H1 (cell line): ENCODE measurements around the gene CSRP3. TPM values are rescaled to one million over a fixed set of nuclear protein-coding genes. Genes with fewer than 3 reads are reported as not detected.

ENCODE experiments used
- CTCF ChIA-PET: fragments of 300-600 bp; sonication (Branson Sonifier 250); formaldehyde crosslinking; loops from one replicate; lab custom pipeline; 2021; ENCODE audit not compliant: partially characterized antibody; lab: Charles Lee
- POLR2A ChIA-PET: fragments of 300-600 bp; sonication (Branson Sonifier 250); formaldehyde crosslinking; loops from one replicate; lab custom pipeline; 2021; ENCODE audit warnings: inconsistent platforms; ENCODE audit not compliant: partially characterized antibody; lab: Charles Lee
- DNase-seq, 2 experiments: peaks; one replicate each; pipeline versions ENCODE4 v3.0.0 to v3.0.0-alpha.2; 2010 to 2022; ENCODE audit warnings: low spot score in 2 of 2, low read depth in 1 of 2, mixed read lengths in 1 of 2
- FAIRE-seq: peaks from 2 replicates; lab custom pipeline; 2011; peaks lifted over from hg19 to GRCh38; lab: Jason Lieb, UNC
- H2AFZ ChIP-seq: 2 replicates; pipeline ENCODE4 v1.8.1; 2012; ENCODE audit warnings: low read length, inconsistent platforms
- H2AK5ac ChIP-seq: 2 replicates; pipeline ENCODE4 v1.6.1; 2013; ENCODE audit warnings: low read depth, low read length
- H2BK120ac ChIP-seq: replicated peaks from 2 replicates; pipeline ENCODE3; 2013; ENCODE audit warnings: low read depth, low read length, inconsistent platforms
- H2BK12ac ChIP-seq: 2 replicates; pipeline ENCODE4 v1.6.1; 2013; ENCODE audit warnings: low read depth, low read length
- H2BK15ac ChIP-seq: 2 replicates; pipeline ENCODE4 v1.6.1; 2013; ENCODE audit warnings: low read length
- H2BK20ac ChIP-seq: 2 replicates; pipeline ENCODE4 v1.6.1; 2013; ENCODE audit warnings: low read length
- H2BK5ac ChIP-seq: 2 replicates; pipeline ENCODE4 v1.6.1; 2013; ENCODE audit warnings: low read depth, low read length
- H3K14ac ChIP-seq: 2 replicates; pipeline ENCODE4 v1.6.1; 2013; ENCODE audit warnings: inconsistent platforms; ENCODE audit not compliant: insufficient read length
- H3K18ac ChIP-seq: 2 replicates; pipeline ENCODE4 v1.6.1; 2013; ENCODE audit warnings: low read length; ENCODE audit errors: extremely low read depth
- H3K23ac ChIP-seq: 2 replicates; pipeline ENCODE4 v1.6.1; 2013; ENCODE audit warnings: inconsistent platforms; ENCODE audit not compliant: insufficient read length
- H3K23me2 ChIP-seq: 2 replicates; pipeline ENCODE4 v1.6.1; 2013; ENCODE audit warnings: low read depth, low read length
- H3K27ac ChIP-seq: 2 replicates; pipeline ENCODE4 v1.6.1; 2011; ENCODE audit warnings: low read depth, low read length, inconsistent platforms
- H3K27me3 ChIP-seq, 4 experiments: replicated peaks in 1 of 4; 1 replicate in 1 of 4; 2 replicates in 3 of 4; pipeline versions ENCODE4 v1.6.1 to v1.8.1; 2011 to 2013; ENCODE audit warnings: low read length in 3 of 4, mild to moderate bottlenecking in 3 of 4, inconsistent platforms in 2 of 4, mixed read lengths in 2 of 4, moderate library complexity in 1 of 4; ENCODE audit not compliant: control insufficient read depth in 3 of 4, insufficient read depth in 3 of 4; ENCODE audit errors: extremely low read depth in 1 of 4
- H3K36me3 ChIP-seq, 4 experiments: 2 replicates each; pipeline versions ENCODE4 v1.6.1 to v1.8.1; 2011 to 2013; ENCODE audit warnings: mild to moderate bottlenecking in 4 of 4, low read length in 3 of 4, moderate library complexity in 2 of 4, control low read depth in 1 of 4, inconsistent platforms in 1 of 4; ENCODE audit not compliant: insufficient read depth in 4 of 4, control insufficient read depth in 2 of 4
- H3K4ac ChIP-seq: replicated peaks from 2 replicates; pipeline ENCODE3; 2013; ENCODE audit warnings: low read length, low read depth, mixed read lengths, inconsistent platforms; ENCODE audit not compliant: insufficient read length
- H3K4me1 ChIP-seq, 4 experiments: replicated peaks in 1 of 4; 1 replicate in 1 of 4; 2 replicates in 3 of 4; pipeline versions ENCODE4 v1.6.1 to v1.8.1; 2011 to 2013; ENCODE audit warnings: low read length in 3 of 4, inconsistent platforms in 2 of 4, mixed read lengths in 1 of 4; ENCODE audit not compliant: insufficient read depth in 4 of 4, control insufficient read depth in 3 of 4
- H3K4me2 ChIP-seq, 2 experiments: 2 replicates each; pipeline versions ENCODE4 v1.6.1 to v1.8.1; 2011 to 2013; ENCODE audit warnings: low read depth in 2 of 2, low read length in 2 of 2, control low read depth in 1 of 2, inconsistent platforms in 1 of 2, mild to moderate bottlenecking in 1 of 2; ENCODE audit not compliant: insufficient read depth in 1 of 2
- H3K4me3 ChIP-seq, 4 experiments: fragments of 200-600, 300-600 bp in 1 of 4; sonication (generic), shearing (Covaris generic), sonication (Bioruptor Twin) in 1 of 4; 2 replicates each; pipeline versions ENCODE4 v1.5.1 to v1.8.1; 2011 to 2016; ENCODE audit warnings: low read length in 4 of 4, low read depth in 3 of 4, control low read depth in 2 of 4, inconsistent platforms in 2 of 4, mild to moderate bottlenecking in 2 of 4, mixed read lengths in 1 of 4, moderate library complexity in 1 of 4; ENCODE audit not compliant: insufficient read depth in 2 of 4; ENCODE audit errors: extremely low read depth in 1 of 4
- H3K56ac ChIP-seq: replicated peaks from 2 replicates; pipeline ENCODE3; 2013; ENCODE audit warnings: low read depth, mild to moderate bottlenecking, mixed read lengths, low read length, inconsistent platforms; ENCODE audit not compliant: insufficient read length
- H3K79me1 ChIP-seq: 2 replicates; pipeline ENCODE4 v1.6.1; 2013; ENCODE audit warnings: low read depth, low read length, control low read depth
- H3K79me2 ChIP-seq, 2 experiments: 2 replicates each; pipeline versions ENCODE4 v1.6.1 to v1.8.1; 2012 to 2013; ENCODE audit warnings: low read length in 2 of 2, mild to moderate bottlenecking in 2 of 2, inconsistent platforms in 1 of 2; ENCODE audit not compliant: insufficient read depth in 2 of 2, control insufficient read depth in 1 of 2
- H3K9ac ChIP-seq, 4 experiments: replicated peaks in 1 of 4; 1 replicate in 1 of 4; 2 replicates in 3 of 4; pipeline versions ENCODE4 v1.6.1 to v1.8.1; 2011 to 2013; ENCODE audit warnings: low read depth in 3 of 4, low read length in 3 of 4, control low read depth in 2 of 4, mild to moderate bottlenecking in 2 of 4, moderate library complexity in 2 of 4, inconsistent platforms in 1 of 4; ENCODE audit errors: extremely low read depth in 1 of 4
- H3K9me3 ChIP-seq, 2 experiments: 2 replicates each; pipeline versions ENCODE4 v1.6.1 to v1.8.1; 2012 to 2013; ENCODE audit warnings: mild to moderate bottlenecking in 2 of 2, moderate library complexity in 2 of 2, control low read depth in 1 of 2, inconsistent platforms in 1 of 2, low read depth in 1 of 2, low read length in 1 of 2, mixed read lengths in 1 of 2; ENCODE audit not compliant: insufficient read depth in 2 of 2
- H4K20me1 ChIP-seq, 2 experiments: replicated peaks in 1 of 2; 2 replicates each; pipeline versions ENCODE3 to v1.8.1; 2011 to 2013; ENCODE audit warnings: inconsistent platforms in 2 of 2, low read length in 2 of 2, mild to moderate bottlenecking in 1 of 2; ENCODE audit not compliant: insufficient read depth in 2 of 2, control insufficient read depth in 1 of 2
- H4K5ac ChIP-seq: 2 replicates; pipeline ENCODE4 v1.6.1; 2013; ENCODE audit warnings: low read length, low read depth, mixed read lengths, inconsistent platforms; ENCODE audit not compliant: insufficient read length
- H4K8ac ChIP-seq: 2 replicates; pipeline ENCODE4 v1.8.0; 2013; ENCODE audit warnings: mild to moderate bottlenecking, moderate library complexity, low read length, inconsistent platforms; ENCODE audit not compliant: insufficient read depth; ENCODE audit errors: extremely low read depth
- H4K91ac ChIP-seq: replicated peaks from 2 replicates; pipeline ENCODE3; 2013; ENCODE audit warnings: low read length, mixed read lengths, inconsistent platforms; ENCODE audit not compliant: insufficient read length
- JUN ChIP-seq: IDR thresholded peaks from 2 replicates; pipeline ENCODE4 v1.6.1; 2011; ENCODE audit warnings: low read depth, mild to moderate bottlenecking, improper control_type of control experiment, low read length
- WGBS, 2 experiments: shearing (Covaris generic) in 1 of 2; methylation state at CpG; one replicate each; pipeline versions ENCODE4 v1.1.6 to v1.1.7; 2013 to 2015; ENCODE audit warnings: low lambda C conversion rate in 2 of 2, mixed read lengths in 2 of 2, inconsistent platforms in 1 of 2, low coverage in 1 of 2, missing lambda C conversion rate in 1 of 2; ENCODE audit not compliant: insufficient replicate concordance in 2 of 2, insufficient coverage in 1 of 2, insufficient read length in 1 of 2; ENCODE audit errors: extremely low coverage in 1 of 2, missing lambda C conversion rate in 1 of 2; 5-methylcytosine and 5-hydroxymethylcytosine counted together
- polyA plus RNA-seq, 7 experiments: library from polyadenylated mRNA; depleted of rRNA in 3 of 7; stranded (reverse) in 5 of 7; unstranded in 2 of 7; fragments of >200 nt in 5 of 7; fragments of 200-250 nt in 2 of 7; gene quantifications; 1 replicate in 5 of 7; 2 replicates in 1 of 7; 4 replicates in 1 of 7; pipeline versions ENCODE4 v1.2.1 to v1.2.3, GENCODE V29; 2011 to 2013; ENCODE audit warnings: missing spikeins in 2 of 7, mixed read lengths in 2 of 7
- total RNA-seq: library from RNA; stranded (reverse); fragmentation: NEBNext Ultra II Directional; extraction: Animal tissue kit (Norgen Biotek cat#: 25700); gene quantifications from 2 replicates; pipeline ENCODE4 v1.2.1, GENCODE V29; 2021

Gene CSRP3
- total and polyA plus RNA-seq, 2 of the 8 experiments (the other 6 are each of a cell fraction or from before 2014, with no cell fraction given) = not detected

DNA sequence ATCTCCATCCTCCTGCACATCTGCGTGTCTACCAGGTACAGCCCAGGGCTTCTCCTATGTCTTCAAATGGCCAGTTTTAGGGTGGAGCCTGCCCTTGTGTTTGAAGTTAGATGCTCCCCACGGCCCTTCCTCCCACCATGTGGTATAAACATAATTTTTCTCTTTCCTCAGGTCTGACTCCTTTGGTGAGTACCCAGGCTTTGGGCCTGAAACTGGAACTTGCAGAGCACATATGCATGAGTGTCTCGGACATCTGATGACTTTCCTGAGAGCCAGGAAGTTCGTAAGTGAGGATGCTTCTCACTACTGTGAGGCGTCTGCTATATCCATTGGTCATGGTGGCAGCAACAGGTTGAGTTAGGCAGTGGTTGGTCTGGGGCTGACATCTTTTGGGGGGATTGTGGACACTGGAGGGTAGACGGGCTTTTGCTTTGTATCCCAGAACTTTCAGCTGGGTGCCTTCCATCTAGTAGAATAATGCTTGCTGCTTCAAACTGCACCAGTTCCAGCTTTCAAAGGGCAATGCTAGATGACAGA lies 16.2 kb downstream of the CSRP3 start:
- H3K4me3 ChIP-seq = no peak overlapping the region
- no peak overlapping the region for H2BK120ac ChIP-seq
- no peak overlapping the region for H3K9ac ChIP-seq
- no peak overlapping the region for H2BK20ac ChIP-seq
- no peak overlapping the region for H2BK15ac ChIP-seq
- H2BK12ac ChIP-seq = no peak overlapping the region
- H4K5ac ChIP-seq = no peak overlapping the region
- H2AK5ac ChIP-seq = no peak overlapping the region
- H2AFZ ChIP-seq = no peak overlapping the region
- no peaks in the 10 kb centered on the region; a peak in 1 of 7 replicates for H3K27me3 ChIP-seq
- ChIA-PET POLR2A (no interaction called here), CTCF (no interaction called here)
- H4K20me1 ChIP-seq = no peaks in the 10 kb centered on the region
- H3K14ac ChIP-seq = no peak overlapping the region
- no peak for TF ChIP-seq JUN
- no peak for DNase-seq
- 70% methylated on average over 6 of the region's 6 CpGs; no CpG with 5 or more reads in 1 of the 2 experiments for WGBS, 2 experiments
- FAIRE-seq = no peak
- H4K91ac ChIP-seq = no peak overlapping the region
- no peaks in the 10 kb centered on the region for H3K23me2 ChIP-seq
- no peak overlapping the region for H3K27ac ChIP-seq
- H3K79me1 ChIP-seq = no peaks in the 10 kb centered on the region
- H3K4ac ChIP-seq = no peak overlapping the region
- H3K9me3 ChIP-seq = no peaks in the 10 kb centered on the region
- no peak overlapping the region for H2BK5ac ChIP-seq
- H3K23ac ChIP-seq = no peak overlapping the region
- no peak overlapping the region for H4K8ac ChIP-seq
- no peaks in the 10 kb centered on the region for H3K36me3 ChIP-seq
- H3K4me1 ChIP-seq = peaks cover 0 to 1% (median 0%) of the 10 kb centered on the region in 4 experiments; a peak in 2 of 7 replicates
- H3K56ac ChIP-seq = no peak overlapping the region
- no peak overlapping the region for H3K18ac ChIP-seq
- H3K4me2 ChIP-seq = no peak overlapping the region
- H3K79me2 ChIP-seq = no peaks in the 10 kb centered on the region
